Adrenal gland (tissue), 5 donors: ENCODE data around the gene PGA3.
"Not testable (repeated sequence)": the region's sequence is repeated elsewhere in the genome, so short reads cannot be mapped to it uniquely, and the experiment has no call there.

Experiments used
- CTCF ChIP-seq, 6 experiments: fragments of 450-650 bp in 4 of 6; fragments of 200-600 bp in 2 of 6; sonication (generic) in 1 of 6; IDR thresholded peaks; 1 replicate in 5 of 6; 2 replicates in 1 of 6; pipeline versions ENCODE4 v1.5.1 to v1.8.0; 2016 to 2021; ENCODE audit warnings: antibody characterized with exemption in 6 of 6, mild to moderate bottlenecking in 2 of 6, moderate library complexity in 1 of 6
- POLR2A ChIP-seq, 2 donors: fragments of 450-650 bp; IDR thresholded peaks; one replicate each; pipeline ENCODE4 v1.6.1; 2017; ENCODE audit warnings: antibody characterized with exemption in 2 of 2, mild to moderate bottlenecking in 2 of 2, moderate library complexity in 1 of 2
- donor health status: DM: no; HTN: no; CAD: no.

- not testable (repeated sequence) for TF ChIP-seq POLR2A, CTCF (IDR thresholded peaks at IDR 0.05)
Observed at GRCh38 chr11:61240875-61241274, 37.6 kb downstream of the PGA3 start, which contains the start of gene PGA5.
